Loucy (cell line): ENCODE results near the gene DLG2.

Experiments used
- CTCF ChIP-seq: fragments of 200-600 bp; sonication (generic); conservative IDR thresholded peaks from 2 replicates; pipeline ENCODE4 v1.5.1; 2014; ENCODE audit warnings: mild to moderate bottlenecking, antibody characterized with exemption, low read length
- EZH2phosphoT487 ChIP-seq: fragments of 200-600 bp; IDR thresholded peaks from 2 replicates; pipeline ENCODE4 v1.6.1; 2018; ENCODE audit warnings: antibody characterized with exemption, mild to moderate bottlenecking, moderate library complexity, borderline replicate concordance

- no peak for TF ChIP-seq CTCF
- TF ChIP-seq EZH2phosphoT487 = no peak
These were observed 1899.9 kb downstream of the DLG2 start for GRCh38 chr11:83727251-83727650.
